Subcutaneous adipose tissue (tissue), 4 donors: ENCODE data around the gene GP9. TPM values are rescaled to one million over a fixed set of nuclear protein-coding genes. Genes with fewer than 3 reads are reported as not detected.

Experiments used
- CTCF ChIP-seq: fragments of 450-650 bp; IDR thresholded peaks from one replicate; pipeline ENCODE4 v1.5.1; 2016; ENCODE audit warnings: low read depth, mild to moderate bottlenecking, control low read depth, antibody characterized with exemption, moderate library complexity
- total RNA-seq, 4 donors: library from RNA; depleted of rRNA; stranded (reverse); fragments of >200 nt; gene quantifications; one replicate each; pipeline ENCODE4 v1.1.0, GENCODE V29; 2016

Gene GP9
- total RNA-seq, 4 donors from 2014 or later = not detected

DNA sequence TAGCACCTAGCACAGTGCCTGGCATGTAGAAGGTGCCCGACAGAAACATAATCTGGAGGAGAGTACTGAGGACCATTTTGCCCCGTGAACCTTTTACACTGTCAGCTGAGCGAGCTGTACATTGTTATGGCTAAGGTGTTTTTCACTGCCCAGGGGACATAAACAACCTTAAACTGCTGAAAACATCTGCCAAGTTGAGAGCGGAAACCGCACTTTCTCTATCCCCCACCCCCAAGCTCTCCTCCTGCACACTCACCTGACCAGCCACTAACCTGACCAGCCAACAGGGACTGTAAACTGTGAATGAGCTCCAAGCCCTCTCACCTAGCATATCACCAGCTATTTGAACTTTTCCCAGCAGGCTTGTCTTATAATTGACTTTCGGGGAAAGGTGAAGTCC, 43.5 kb downstream of the GP9 start:
- no peak for TF ChIP-seq CTCF

GRCh38 chr3:129104498-129105079, 44.0 kb downstream of the GP9 start:
- no peak for TF ChIP-seq CTCF

DNA sequence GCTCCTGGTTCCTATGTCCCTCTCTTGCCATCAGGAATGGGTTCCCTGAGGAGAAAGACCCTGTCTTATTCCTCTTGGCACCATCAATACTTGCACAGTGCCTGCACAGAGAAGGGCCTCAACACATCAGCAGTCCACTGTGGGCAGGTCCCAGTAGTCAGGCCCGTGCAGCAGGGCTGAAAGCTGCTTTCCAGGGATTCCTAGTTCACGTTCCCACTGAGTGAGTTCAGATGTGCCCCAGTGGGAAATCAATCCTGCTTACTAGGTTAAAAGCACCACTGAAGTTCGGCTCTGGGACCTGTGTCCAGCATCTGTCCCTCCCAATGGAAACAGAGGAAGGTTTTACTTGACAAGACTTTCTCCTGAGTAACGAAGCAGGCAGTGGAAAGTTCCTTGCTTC, 45.3 kb downstream of the GP9 start:
- no peak for TF ChIP-seq CTCF

GRCh38 chr3:129106320-129106719, 45.7 kb downstream of the GP9 start:
- TF ChIP-seq CTCF = no peak

GRCh38 chr3:129106866-129107565, 46.4 kb downstream of the GP9 start:
- no peak for TF ChIP-seq CTCF

- TF ChIP-seq CTCF = no peak
Observed at GRCh38 chr3:129107793-129108192, 47.2 kb downstream of the GP9 start.

Other genes starting within 250 kb of the GP9 start
- gene ACAD9, start 181.2 kb upstream of the GP9 start, total RNA-seq = 10 to 100 TPM; 34.1 to 87.0 (median 42.2) TPM
- 1 to 10 TPM in 2 of 4 donors, under 1 TPM in 2; 0.22 to 1.5 (median 0.90) TPM for gene CFAP92, start 66.7 kb upstream of the GP9 start, total RNA-seq
- gene EFCC1, start 59.5 kb upstream of the GP9 start, total RNA-seq = 1 to 10 TPM in 2 of 4 donors, under 1 TPM in 2; 0.33 to 3.8 (median 0.72) TPM
- 10 to 100 TPM in 2 of 4 donors, 1 to 10 TPM in 2; 6.3 to 16.4 (median 9.9) TPM for gene RAB43, start 61.0 kb downstream of the GP9 start, total RNA-seq
- gene ISY1, start 100.3 kb downstream of the GP9 start, total RNA-seq = 10 to 100 TPM; 15.8 to 23.0 (median 19.3) TPM
- gene CNBP, start 123.1 kb downstream of the GP9 start, total RNA-seq = 100 to 1,000 TPM; 438 to 508 (median 456) TPM
- 100 to 1,000 TPM in 2 of 4 donors, 10 to 100 TPM in 2; 81.9 to 105 (median 91.8) TPM for gene COPG1, start 188.8 kb downstream of the GP9 start, total RNA-seq
- gene HMCES, start 218.1 kb downstream of the GP9 start, total RNA-seq = 10 to 100 TPM; 23.6 to 62.9 (median 28.2) TPM